Activated CD4-positive, alpha-beta T cell treated with anti-CD3 and anti-CD28 coated beads, Interleukin-2, amount 50 U/mL, for 48 hours (primary cell): ENCODE results near the gene PPP2R3B.
"Not testable (repeated sequence)": the region's sequence is repeated elsewhere in the genome, so short reads cannot be mapped to it uniquely, and the experiment has no call there.

Experiments
- DNase-seq, 2 experiments: peaks; one replicate each; pipeline ENCODE4 v3.0.0-alpha.2; 2020

Gene PPP2R3B

GRCh38 chrX:386768-387575 lies at the start of gene PPP2R3B:
Gene PPP2R3B, minus strand, starts transcription at chrX:386907. Its CDS starts 216 bp downstream, at chrX:386691.
- peak; percentile 97 for DNase-seq

GRCh38 chrX:435536-436122 lies 48.9 kb upstream of the PPP2R3B start:
- DNase-seq: no peak

GRCh38 chrX:434946-435345 lies 48.2 kb upstream of the PPP2R3B start:
- DNase-seq: no peak

GRCh38 chrX:433771-434170 lies 47.1 kb upstream of the PPP2R3B start:
- no peak for DNase-seq

- not testable (repeated sequence) for DNase-seq
These were observed 46.0 kb upstream of the PPP2R3B start for GRCh38 chrX:432666-433065.

- no peak for DNase-seq
These were observed 44.9 kb upstream of the PPP2R3B start for GRCh38 chrX:431492-432111.

GRCh38 chrX:431056-431455 lies 44.3 kb upstream of the PPP2R3B start:
- no peak for DNase-seq

GRCh38 chrX:429266-429825 lies 42.6 kb upstream of the PPP2R3B start:
- DNase-seq: no peak

GRCh38 chrX:427812-428725 lies 41.4 kb upstream of the PPP2R3B start:
- DNase-seq: peak; percentile 7 to 29

- DNase-seq: no peak
These were observed 40.2 kb upstream of the PPP2R3B start for GRCh38 chrX:426881-427280.

- DNase-seq: no peak
These were observed 38.3 kb upstream of the PPP2R3B start for GRCh38 chrX:425056-425455.

GRCh38 chrX:421646-422391 lies 35.1 kb upstream of the PPP2R3B start:
- DNase-seq: no peak

- no peak for DNase-seq
These were observed 34.0 kb upstream of the PPP2R3B start for GRCh38 chrX:420496-421223.

GRCh38 chrX:418927-419729 lies 32.4 kb upstream of the PPP2R3B start:
- no peak for DNase-seq

GRCh38 chrX:415498-415897 lies 28.8 kb upstream of the PPP2R3B start:
- DNase-seq: not testable (repeated sequence)

- DNase-seq: no peak
These were observed 26.9 kb upstream of the PPP2R3B start for GRCh38 chrX:413322-414201.

GRCh38 chrX:410296-410695 lies 23.6 kb upstream of the PPP2R3B start:
- no peak for DNase-seq

GRCh38 chrX:405149-405548 lies 18.4 kb upstream of the PPP2R3B start:
- DNase-seq: no peak

- DNase-seq: no peak
These were observed 17.9 kb upstream of the PPP2R3B start for GRCh38 chrX:404656-405055.
